Pancreas (tissue), 10 donors: ENCODE results near the gene HOXC5. TPM values are rescaled to one million over a fixed set of nuclear protein-coding genes. Genes with fewer than 3 reads are reported as not detected.

Experiments used
- ATAC-seq, 4 donors: fragments of 200-7000 bp; cut with Tn5 transposase; one replicate each; pipeline versions ENCODE4 v1.8.0 to v1.9.1; 2020; ENCODE audit warnings: mild to moderate bottlenecking in 4 of 4, moderate library complexity in 4 of 4
- DNase-seq, 6 donors: peaks; one replicate each; pipeline ENCODE4 v3.0.0-alpha.2; 2020
- FAIRE-seq: peaks from 2 replicates; lab custom pipeline; 2012; peaks lifted over from hg19 to GRCh38; lab: Jason Lieb, UNC
- H3K27ac ChIP-seq, 4 donors: fragments of 200-600 bp; sonication (generic); 1 replicate in 3 of 4; 2 replicates in 1 of 4; pipeline versions ENCODE4 v1.5.0 to v1.8.0; 2020
- H3K27me3 ChIP-seq, 4 donors: fragments of 200-600 bp; one replicate each; pipeline ENCODE4 v1.8.0; 2021
- H3K36me3 ChIP-seq, 3 donors: fragments of 200-600 bp; sonication (generic) in 1 of 3; one replicate each; pipeline versions ENCODE4 v1.5.0 to v1.8.0; 2020 to 2021
- H3K4me1 ChIP-seq, 3 donors: fragments of 200-600 bp; one replicate each; pipeline ENCODE4 v1.8.0; 2021
- H3K4me3 ChIP-seq, 4 donors: fragments of 200-600 bp; sonication (generic) in 2 of 4; one replicate each; pipeline versions ENCODE4 v1.5.0 to v1.8.0; 2020 to 2021
- H3K9me3 ChIP-seq, 4 donors: fragments of 200-600 bp; one replicate each; pipeline ENCODE4 v1.8.0; 2021
- CTCF ChIP-seq, 4 donors: fragments of 200-600 bp; sonication (generic) in 3 of 4; IDR thresholded peaks; one replicate each; pipeline versions ENCODE4 v1.5.0 to v1.8.0; 2021; ENCODE audit warnings: antibody characterized with exemption in 4 of 4
- WGBS, 2 donors: extraction: QIAGEN DNeasy Blood & Tissue Kit; methylation state at CpG; one replicate each; pipeline ENCODE4 v1.1.7; 2013; 5-methylcytosine and 5-hydroxymethylcytosine counted together
- intact Hi-C, 3 donors: fragments of 100-400 bp; cut with DNase I; formaldehyde crosslinking; loops; one replicate each; pipeline versions ENCODE4 v1.11.1 to v1.14.2; 2022
- polyA plus RNA-seq, 2 donors: library from polyadenylated mRNA; stranded (reverse); fragments of 200-250 nt; gene quantifications; one replicate each; pipeline ENCODE4 v1.2.3, GENCODE V29; 2013
- total RNA-seq, 6 donors: library from RNA; stranded (reverse); fragmentation: NEBNext Ultra II Directional in 4 of 6; extraction: Animal tissue kit (Norgen Biotek cat#: 25700) in 4 of 6; gene quantifications; one replicate each; pipeline versions ENCODE4 v1.2.1 to v1.2.4, GENCODE V29; 2021 to 2023
- donor health status: healthy with polysubstance abuse.
- donor health status: DM: no; HTN: no; CAD: no; lungs with moderate emphysema.
- donor health status: DM: no; HTN: no; CAD: no.
- donor health status: control.
- donor health status: control.
- donor health status: Bipolar disorder and iron deficiency.
- donor health status: DM: yes; HTN: yes; CAD: no.
- donor health status: DM: no; HTN: no; CAD: no.
- donor health status: DM: no; HTN: no; CAD: no.
- donor health status: DM: yes; HTN: yes; CAD: no.

HOXC5 gene
- total and polyA plus RNA-seq, 8 donors: not detected

GRCh38 chr12:54014377-54015017, 18.4 kb upstream of the HOXC5 start:
- intact Hi-C loops: no loop called here
- no peak overlapping the region for H3K27ac ChIP-seq

GRCh38 chr12:54015018-54015931, 17.6 kb upstream of the HOXC5 start:
- DNase-seq: no peak
- FAIRE-seq: no peak
- Histone ChIP-seq H3K27me3 (peaks cover 0 to 35% (median 9%) of the 10 kb centered on the region in 4 donors), H3K4me3 (no peak overlapping the region), H3K9me3 (no peaks in the 10 kb centered on the region), H3K4me1 (peaks cover 0 to 4% (median 0%) of the 10 kb centered on the region in 3 donors), H3K36me3 (no peaks in the 10 kb centered on the region), H3K27ac (no peak overlapping the region)
- intact Hi-C loops: no loop called here
- no peak for TF ChIP-seq CTCF (IDR thresholded peaks at IDR 0.05)
- 12 to 18% methylated on average over 23 of the region's 23 CpGs for WGBS, 2 donors
- ATAC-seq: no peak

More at GRCh38 chr12:54014377-54015017, 18.4 kb upstream of the HOXC5 start:
- no peak for TF ChIP-seq CTCF (IDR thresholded peaks at IDR 0.05)
- peaks cover 0 to 42% (median 9%) of the 10 kb centered on the region in 4 donors for H3K27me3 ChIP-seq
- H3K9me3 ChIP-seq: no peaks in the 10 kb centered on the region
- DNase-seq (no peak), ATAC-seq (no peak), FAIRE-seq (no peak)
- H3K4me1 ChIP-seq: peaks cover 0 to 4% (median 0%) of the 10 kb centered on the region in 3 donors
- no peak overlapping the region for H3K4me3 ChIP-seq
- H3K36me3 ChIP-seq: no peaks in the 10 kb centered on the region
- 10 to 12% methylated on average over 36 of the region's 36 CpGs for WGBS, 2 donors

- DNase-seq: no peak
- intact Hi-C loops: no loop called here
Measured at GRCh38 chr12:54016051-54016450, 16.8 kb upstream of the HOXC5 start.

GRCh38 chr12:54016478-54016964, 16.3 kb upstream of the HOXC5 start:
- intact Hi-C loops: no loop called here
- peak overlapping the region in 2 of 4 donors; percentile 40 to 44 for H3K4me3 ChIP-seq

More at GRCh38 chr12:54016051-54016450, 16.8 kb upstream of the HOXC5 start:
- Histone ChIP-seq H3K36me3 (no peaks in the 10 kb centered on the region), H3K9me3 (no peaks in the 10 kb centered on the region), H3K4me1 (peaks cover 0 to 4% (median 0%) of the 10 kb centered on the region in 3 donors), H3K4me3 (no peak overlapping the region), H3K27me3 (peaks cover 0 to 32% (median 9%) of the 10 kb centered on the region in 4 donors), H3K27ac (no peak overlapping the region)
- no peak for TF ChIP-seq CTCF (IDR thresholded peaks at IDR 0.05)
- FAIRE-seq (no peak), ATAC-seq (no peak)
- WGBS, 2 donors: 7 to 14% methylated on average over 3 of the region's 3 CpGs

More at GRCh38 chr12:54016478-54016964, 16.3 kb upstream of the HOXC5 start:
- 7 to 9% methylated on average over 25 of the region's 25 CpGs for WGBS, 2 donors
- DNase-seq (no peak), FAIRE-seq (no peak), ATAC-seq (no peak)
- Histone ChIP-seq H3K36me3 (no peaks in the 10 kb centered on the region), H3K4me1 (peaks cover 0 to 4% (median 0%) of the 10 kb centered on the region in 3 donors), H3K9me3 (no peaks in the 10 kb centered on the region), H3K27ac (no peak overlapping the region), H3K27me3 (peaks cover 0 to 32% (median 9%) of the 10 kb centered on the region in 4 donors)
- TF ChIP-seq CTCF (IDR thresholded peaks at IDR 0.05): no peak
